ENCODE data around the gene EMC9. TPM values are rescaled to one million over a fixed set of nuclear protein-coding genes. Genes with fewer than 3 reads are reported as not detected.
"Not testable (repeated sequence)": the region's sequence is repeated elsewhere in the genome, so short reads cannot be mapped to it uniquely, and the experiment has no call there.

The EMC9 gene
- polyA plus RNA-seq, 3 donors from 2014 or later: 14.2 to 19.0 (median 17.6) TPM

DNA sequence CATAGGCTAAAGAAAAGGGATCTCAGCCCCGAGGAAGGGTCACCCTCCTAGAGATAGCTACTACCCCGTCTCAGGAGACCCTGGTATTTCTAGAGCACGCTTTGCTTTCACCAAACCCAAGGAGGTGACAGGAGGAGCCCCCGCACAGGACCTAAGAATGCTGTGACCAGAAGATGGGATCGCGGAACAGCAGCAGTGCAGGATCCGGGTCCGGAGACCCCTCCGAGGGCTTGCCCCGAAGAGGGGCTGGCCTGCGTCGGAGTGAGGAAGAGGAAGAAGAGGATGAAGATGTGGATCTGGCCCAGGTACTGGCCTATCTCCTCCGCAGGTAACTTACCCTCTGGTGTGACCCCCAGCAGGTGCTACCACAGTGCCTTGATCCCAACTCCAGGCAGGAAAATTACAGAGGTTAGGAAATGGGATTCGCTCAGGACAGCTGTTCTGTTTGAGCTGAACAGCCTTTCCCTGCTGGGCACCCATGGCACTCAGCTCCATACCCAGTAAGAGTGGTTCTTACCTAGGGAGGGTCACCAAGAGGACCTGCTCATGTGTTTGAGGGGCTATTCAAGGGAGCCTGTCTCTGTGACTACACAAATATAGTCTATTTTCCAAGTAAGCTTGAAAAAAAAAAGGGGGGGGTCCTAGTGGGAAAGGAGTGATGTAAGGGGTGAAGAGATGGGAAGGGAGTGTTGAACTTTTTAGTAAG, 25.8 kb downstream of the EMC9 start:
- no peak for DNase-seq
- no peaks in the 10 kb centered on the region for H3K9me3 Mint-ChIP-seq
- peaks cover 8 to 16% (median 12%) of the 10 kb centered on the region in 3 donors for H3K27me3 Mint-ChIP-seq (ENCODE audit: low read depth in 3 of 3)
- H3K4me1 Mint-ChIP-seq: peaks cover 30 to 37% of the 10 kb centered on the region in 2 donors
- peak overlapping the region; percentile 96 to 100 (median 98) for H3K4me3 Mint-ChIP-seq
- peaks cover 18 to 32% (median 18%) of the 10 kb centered on the region in 3 donors for H3K36me3 Mint-ChIP-seq
- H3K27ac Mint-ChIP-seq: peak overlapping the region; percentile 97 to 100 (median 98)

DNA sequence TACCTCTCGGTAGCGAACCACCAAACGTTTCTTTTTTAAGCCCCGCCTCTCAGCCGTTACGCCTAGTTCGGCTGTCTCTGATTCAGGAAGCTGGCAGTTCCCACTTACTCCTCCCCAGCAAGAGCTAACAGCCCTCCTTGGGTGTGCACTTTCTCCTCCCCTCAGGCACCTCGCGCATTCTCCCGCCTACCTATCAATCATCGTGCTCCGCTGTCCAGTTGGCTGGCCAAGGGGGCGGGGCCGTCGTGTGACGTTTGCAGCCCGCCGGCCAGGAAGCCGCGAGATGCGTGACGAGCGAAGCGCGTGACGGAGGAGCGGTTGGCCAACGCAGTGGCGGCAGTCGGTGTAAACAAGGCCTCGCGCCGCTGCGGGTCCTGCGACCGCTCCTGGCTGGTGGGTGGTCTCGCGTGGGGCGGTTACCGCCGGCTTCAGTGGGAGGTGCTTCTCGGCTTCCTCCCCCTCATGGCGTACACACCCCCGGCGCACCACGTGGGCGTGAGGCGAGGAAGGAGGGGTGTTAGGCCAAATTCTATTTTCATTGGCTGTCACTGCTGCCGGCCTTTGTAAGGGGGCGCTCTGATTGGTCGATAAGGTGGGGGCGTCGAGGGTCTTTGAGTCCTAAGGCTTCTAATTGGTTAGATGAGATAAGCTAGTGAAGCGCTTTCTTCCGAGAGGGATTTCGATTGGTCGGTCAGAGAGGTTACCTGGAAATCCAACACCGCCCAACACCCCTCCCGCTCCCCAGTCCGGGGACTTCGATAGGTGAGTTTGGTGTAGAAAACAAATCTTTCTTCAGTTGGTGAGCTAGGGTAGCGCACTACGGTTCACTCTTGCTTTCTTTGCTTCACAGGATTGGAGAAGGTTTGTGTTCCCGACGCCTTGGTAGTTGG, 26.6 kb downstream of the EMC9 start, which contains the start of the genes DCAF11 and NRL:
TSS of gene DCAF11 (plus strand) at position 246 of the 890 bp plus-strand sequence. CDS start 818 bp downstream, outside the sequence.
TSS of gene NRL (minus strand) at position 418 of the 890 bp plus-strand sequence. CDS start 32,101 bp downstream, outside the sequence.
- peak; percentile 100 for DNase-seq
- H3K36me3 Mint-ChIP-seq: peaks cover 18 to 29% (median 18%) of the 10 kb centered on the region in 3 donors
- peaks cover 30 to 37% of the 10 kb centered on the region in 2 donors for H3K4me1 Mint-ChIP-seq
- no peaks in the 10 kb centered on the region for H3K9me3 Mint-ChIP-seq
- H3K27ac Mint-ChIP-seq: peak within 1 kb of the TSS; percentile 97 to 100 (median 98)
- peak within 1 kb of the TSS; percentile 96 to 100 (median 98) for H3K4me3 Mint-ChIP-seq
- H3K27me3 Mint-ChIP-seq (ENCODE audit: low read depth in 3 of 3): peaks cover 8 to 16% (median 12%) of the 10 kb centered on the region in 3 donors

GRCh38 chr14:24113801-24114531, 27.4 kb downstream of the EMC9 start:
- H3K36me3 Mint-ChIP-seq: peaks cover 10 to 21% (median 12%) of the 10 kb centered on the region in 3 donors
- DNase-seq: peak; percentile 85 to 88 (median 87)
- peaks cover 32 to 40% of the 10 kb centered on the region in 2 donors for H3K4me1 Mint-ChIP-seq
- peaks cover 8 to 16% (median 12%) of the 10 kb centered on the region in 3 donors for H3K27me3 Mint-ChIP-seq (ENCODE audit: low read depth in 3 of 3)
- peak overlapping the region; percentile 96 to 100 (median 98) for H3K4me3 Mint-ChIP-seq
- H3K27ac Mint-ChIP-seq: peak overlapping the region; percentile 97 to 100 (median 98)
- H3K9me3 Mint-ChIP-seq: no peaks in the 10 kb centered on the region

GRCh38 chr14:24113379-24113800, 28.0 kb downstream of the EMC9 start:
- DNase-seq: no peak
- Mint-ChIP-seq H3K4me3 (peak overlapping the region; percentile 96 to 100 (median 98)), H3K4me1 (peaks cover 36 to 42% of the 10 kb centered on the region in 2 donors), H3K27me3 (ENCODE audit: low read depth in 3 of 3) (peaks cover 8 to 16% (median 12%) of the 10 kb centered on the region in 3 donors), H3K36me3 (peaks cover 4 to 15% (median 6%) of the 10 kb centered on the region in 3 donors), H3K27ac (peak overlapping the region; percentile 97 to 100 (median 98)), H3K9me3 (no peaks in the 10 kb centered on the region)

GRCh38 chr14:24110523-24110922, 30.9 kb downstream of the EMC9 start:
- H3K27me3 Mint-ChIP-seq (ENCODE audit: low read depth in 3 of 3): peaks cover 8 to 16% (median 12%) of the 10 kb centered on the region in 3 donors
- no peaks in the 10 kb centered on the region for H3K9me3 Mint-ChIP-seq
- peaks cover 0 to 5% (median 0%) of the 10 kb centered on the region in 3 donors for H3K36me3 Mint-ChIP-seq
- peaks cover 17 to 21% of the 10 kb centered on the region in 2 donors for H3K4me1 Mint-ChIP-seq
- DNase-seq: no peak
- H3K4me3 Mint-ChIP-seq: no peak overlapping the region
- H3K27ac Mint-ChIP-seq: peak overlapping the region in 3 of 6 donors; percentile 14 to 80 (median 54)

- H3K36me3 Mint-ChIP-seq: peaks cover 0 to 3% (median 0%) of the 10 kb centered on the region in 3 donors
- no peak for DNase-seq
- H3K4me3 Mint-ChIP-seq: no peak overlapping the region
- no peak overlapping the region for H3K27ac Mint-ChIP-seq
- H3K27me3 Mint-ChIP-seq (ENCODE audit: low read depth in 3 of 3): peaks cover 7 to 12% (median 11%) of the 10 kb centered on the region in 3 donors
- peaks cover 12 to 16% of the 10 kb centered on the region in 2 donors for H3K4me1 Mint-ChIP-seq
- H3K9me3 Mint-ChIP-seq: no peaks in the 10 kb centered on the region
Observed at GRCh38 chr14:24110060-24110459, 31.3 kb downstream of the EMC9 start.

DNA sequence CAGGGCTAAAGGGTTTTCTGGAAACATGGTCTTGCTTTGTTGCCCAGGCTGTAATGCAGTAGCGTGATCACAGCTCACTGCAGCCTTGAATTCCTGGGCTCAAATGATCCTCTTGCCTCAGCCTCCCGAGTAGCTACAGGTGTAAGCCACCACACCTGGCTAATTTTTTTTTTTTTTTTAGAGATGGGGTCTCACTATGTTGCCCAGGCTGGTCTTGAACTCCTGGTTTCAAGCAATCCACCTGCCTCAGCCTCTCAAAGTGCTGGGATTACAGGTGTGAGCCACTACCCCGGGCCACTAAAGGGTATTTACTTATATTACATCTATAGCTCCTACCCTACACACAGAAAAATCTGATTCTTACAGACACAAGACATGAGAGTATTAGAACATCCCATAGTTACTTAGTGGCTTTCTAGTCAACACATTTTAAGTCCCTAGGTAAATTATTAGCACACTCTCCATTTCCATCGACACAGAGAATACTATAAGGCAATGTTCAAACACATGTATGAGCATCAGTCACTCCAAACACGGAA, 33.0 kb downstream of the EMC9 start:
- H3K9me3 Mint-ChIP-seq: no peaks in the 10 kb centered on the region
- H3K4me1 Mint-ChIP-seq: peaks cover 10 to 13% of the 10 kb centered on the region in 2 donors
- peaks cover 7 to 11% (median 9%) of the 10 kb centered on the region in 3 donors for H3K36me3 Mint-ChIP-seq
- no peak for DNase-seq
- H3K27me3 Mint-ChIP-seq (ENCODE audit: low read depth in 3 of 3): no peaks in the 10 kb centered on the region
- peak overlapping the region in 2 of 5 donors; percentile 2 to 42 for H3K4me3 Mint-ChIP-seq
- peak overlapping the region; percentile 85 to 98 (median 94) for H3K27ac Mint-ChIP-seq

GRCh38 chr14:24106672-24107271, 34.6 kb downstream of the EMC9 start:
- no peaks in the 10 kb centered on the region for H3K9me3 Mint-ChIP-seq
- H3K4me1 Mint-ChIP-seq: peaks cover 10% of the 10 kb centered on the region in 2 donors
- H3K27ac Mint-ChIP-seq: no peak overlapping the region
- H3K4me3 Mint-ChIP-seq: no peak overlapping the region
- H3K27me3 Mint-ChIP-seq (ENCODE audit: low read depth in 3 of 3): no peaks in the 10 kb centered on the region
- no peak for DNase-seq
- H3K36me3 Mint-ChIP-seq: peaks cover 7 to 19% (median 11%) of the 10 kb centered on the region in 3 donors

DNA sequence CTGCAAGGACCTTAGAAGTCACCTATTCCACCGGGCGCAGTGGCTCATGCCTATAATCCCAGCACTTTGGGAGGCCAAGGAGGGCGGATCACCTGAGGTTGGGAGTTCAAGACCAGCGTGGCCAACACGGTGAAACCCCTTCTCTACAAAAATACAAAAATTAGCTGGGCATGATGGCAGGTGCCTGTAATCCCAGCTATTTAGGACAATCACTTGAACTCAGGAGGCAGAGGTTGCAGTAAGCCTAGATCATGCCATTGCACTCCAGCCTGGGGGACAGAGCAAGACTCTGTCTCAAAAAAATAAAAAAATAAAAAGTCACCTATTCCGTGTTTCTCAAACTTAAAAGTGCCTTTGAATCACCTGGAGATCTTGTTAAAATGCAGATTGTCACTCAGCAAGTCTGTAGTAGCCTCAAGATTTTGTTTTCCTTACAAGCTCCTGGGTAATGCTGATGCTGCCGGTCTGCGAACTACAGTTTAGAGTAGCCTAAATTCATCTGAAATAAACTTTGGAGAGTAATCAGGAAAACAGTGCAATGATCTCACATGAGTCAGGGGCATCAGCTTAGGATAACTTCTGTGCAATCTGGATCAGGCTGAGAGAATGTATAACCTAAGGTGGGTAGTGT, 35.7 kb downstream of the EMC9 start:
- DNase-seq; H3K27me3 Mint-ChIP-seq (ENCODE audit: low read depth in 3 of 3); H3K4me3 Mint-ChIP-seq; H3K9me3 Mint-ChIP-seq; H3K27ac Mint-ChIP-seq: not testable (repeated sequence)
- Mint-ChIP-seq H3K36me3 (peaks cover 7 to 23% (median 15%) of the 10 kb centered on the region in 3 donors), H3K4me1 (peaks cover 10% of the 10 kb centered on the region in 2 donors)

DNA sequence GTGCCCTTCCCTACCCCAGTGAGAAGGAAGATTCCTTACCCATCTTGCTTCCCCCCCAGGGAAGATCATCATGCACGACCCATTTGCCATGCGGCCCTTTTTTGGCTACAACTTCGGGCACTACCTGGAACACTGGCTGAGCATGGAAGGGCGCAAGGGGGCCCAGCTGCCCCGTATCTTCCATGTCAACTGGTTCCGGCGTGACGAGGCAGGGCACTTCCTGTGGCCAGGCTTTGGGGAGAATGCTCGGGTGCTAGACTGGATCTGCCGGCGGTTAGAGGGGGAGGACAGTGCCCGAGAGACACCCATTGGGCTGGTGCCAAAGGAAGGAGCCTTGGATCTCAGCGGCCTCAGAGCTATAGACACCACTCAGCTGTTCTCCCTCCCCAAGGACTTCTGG, 37.9 kb downstream of the EMC9 start:
- peaks cover 7 to 35% (median 19%) of the 10 kb centered on the region in 3 donors for H3K36me3 Mint-ChIP-seq
- DNase-seq: no peak
- H3K4me3 Mint-ChIP-seq: no peak overlapping the region
- no peaks in the 10 kb centered on the region for H3K9me3 Mint-ChIP-seq
- H3K27ac Mint-ChIP-seq: no peak overlapping the region
- peaks cover 2 to 3% of the 10 kb centered on the region in 2 donors for H3K4me1 Mint-ChIP-seq
- peaks cover 0 to 2% (median 0%) of the 10 kb centered on the region in 3 donors for H3K27me3 Mint-ChIP-seq (ENCODE audit: low read depth in 3 of 3)

GRCh38 chr14:24102357-24103048, 38.9 kb downstream of the EMC9 start:
- H3K4me3 Mint-ChIP-seq: no peak overlapping the region
- H3K27ac Mint-ChIP-seq: no peak overlapping the region
- H3K9me3 Mint-ChIP-seq: no peaks in the 10 kb centered on the region
- H3K36me3 Mint-ChIP-seq: peaks cover 7 to 35% (median 19%) of the 10 kb centered on the region in 3 donors
- DNase-seq: no peak
- H3K4me1 Mint-ChIP-seq: no peaks in the 10 kb centered on the region
- peaks cover 0 to 2% (median 0%) of the 10 kb centered on the region in 3 donors for H3K27me3 Mint-ChIP-seq (ENCODE audit: low read depth in 3 of 3)

Measured in immature natural killer cell (primary cell).